Measurements from ENCODE around the gene SCCPDH.
"Not testable (repeated sequence)": the region's sequence is repeated elsewhere in the genome, so short reads cannot be mapped to it uniquely, and the experiment has no call there.

The SCCPDH gene

GRCh38 chr1:246726255-246726679 lies 2.1 kb downstream of the SCCPDH start:
- no peak for TF ChIP-seq ZFX (IDR thresholded peaks at IDR 0.05)
- no peak for TF ChIP-seq CTCF (conservative IDR thresholded peaks at IDR 0.05)
- H3K27ac ChIP-seq: no peak overlapping the region

GRCh38 chr1:246726881-246727280 lies 2.7 kb downstream of the SCCPDH start:
- no peak overlapping the region for H3K27ac ChIP-seq
- TF ChIP-seq ZFX (IDR thresholded peaks at IDR 0.05) (no peak), CTCF (conservative IDR thresholded peaks at IDR 0.05) (no peak)

- H3K27ac ChIP-seq: no peak overlapping the region
- TF ChIP-seq CTCF (conservative IDR thresholded peaks at IDR 0.05): no peak
- no peak for TF ChIP-seq ZFX (IDR thresholded peaks at IDR 0.05)
These were observed 3.4 kb downstream of the SCCPDH start for GRCh38 chr1:246727594-246727993.

- no peak overlapping the region for H3K27ac ChIP-seq
- TF ChIP-seq ZFX (IDR thresholded peaks at IDR 0.05) (no peak), CTCF (conservative IDR thresholded peaks at IDR 0.05) (no peak)
These were observed 4.1 kb downstream of the SCCPDH start for GRCh38 chr1:246728311-246728710.

GRCh38 chr1:246729040-246729439 lies 4.8 kb downstream of the SCCPDH start:
- H3K27ac ChIP-seq: not testable (repeated sequence)

- TF ChIP-seq CTCF (conservative IDR thresholded peaks at IDR 0.05): no peak
- no peak for TF ChIP-seq ZFX (IDR thresholded peaks at IDR 0.05)
- no peak overlapping the region for H3K27ac ChIP-seq
These were observed 6.6 kb downstream of the SCCPDH start for GRCh38 chr1:246730839-246731238.

- H3K27ac ChIP-seq: not testable (repeated sequence)
These were observed 7.7 kb downstream of the SCCPDH start for GRCh38 chr1:246731873-246732272.

- no peak for TF ChIP-seq ZFX (IDR thresholded peaks at IDR 0.05)
- TF ChIP-seq CTCF (conservative IDR thresholded peaks at IDR 0.05): no peak
- H3K27ac ChIP-seq: no peak overlapping the region
These were observed 9.5 kb downstream of the SCCPDH start for GRCh38 chr1:246733704-246734103.

- H3K27ac ChIP-seq: no peak overlapping the region
- no peak for TF ChIP-seq ZFX (IDR thresholded peaks at IDR 0.05)
- no peak for TF ChIP-seq CTCF (conservative IDR thresholded peaks at IDR 0.05)
These were observed 10.7 kb downstream of the SCCPDH start for GRCh38 chr1:246734866-246735265.
